AG04450 (cell line): ENCODE data around the gene PRRT4. TPM values are rescaled to one million over a fixed set of nuclear protein-coding genes. Genes with fewer than 3 reads are reported as not detected.
A peak's percentile ranks its signal among the peaks of the same experiment; 100 is the strongest.

Source experiments
- CTCF ChIA-PET: fragments of 300-600, 350-600 bp; formaldehyde crosslinking; extraction: SDS; loops from one replicate; lab custom pipeline; 2022; ENCODE audit warnings: antibody characterized with exemption, inconsistent platforms; lab: Charles Lee
- POLR2A ChIA-PET: fragments of 350-600 bp; formaldehyde crosslinking; extraction: SDS; loops from one replicate; lab custom pipeline; 2021; ENCODE audit warnings: antibody characterized with exemption, inconsistent platforms; lab: Yijun Ruan, JAX
- DNase-seq: peaks from one replicate; pipeline ENCODE4 v3.0.0-alpha.2; 2011; ENCODE audit warnings: low read depth, low spot score
- H3K27ac ChIP-seq: one replicate; pipeline ENCODE4 v1.5.1; 2012; ENCODE audit warnings: low read depth, low read length, control low read depth
- H3K27me3 ChIP-seq: one replicate; pipeline ENCODE4 v1.6.0; 2012; ENCODE audit warnings: low read length; ENCODE audit not compliant: control insufficient read depth, insufficient read depth
- H3K4me3 ChIP-seq: 2 replicates; pipeline ENCODE4 v1.5.1; 2011; ENCODE audit warnings: mild to moderate bottlenecking, low read depth, low read length, control low read depth
- H3K9me3 ChIP-seq: 2 replicates; pipeline ENCODE4 v1.5.1; 2012; ENCODE audit warnings: low read length; ENCODE audit not compliant: control insufficient read depth, insufficient read depth
- CTCF ChIP-seq: IDR thresholded peaks from 2 replicates; pipeline ENCODE4 v1.5.1; 2011; ENCODE audit warnings: low read depth, low read length, control low read depth, inconsistent platforms
- polyA plus RNA-seq: library from polyadenylated mRNA; depleted of rRNA; stranded (reverse); fragments of >200 nt; gene quantifications from 2 replicates; pipeline ENCODE4 v1.2.3, GENCODE V29; 2011

PRRT4 gene
- polyA plus RNA-seq, 1 experiment: not detected

DNA sequence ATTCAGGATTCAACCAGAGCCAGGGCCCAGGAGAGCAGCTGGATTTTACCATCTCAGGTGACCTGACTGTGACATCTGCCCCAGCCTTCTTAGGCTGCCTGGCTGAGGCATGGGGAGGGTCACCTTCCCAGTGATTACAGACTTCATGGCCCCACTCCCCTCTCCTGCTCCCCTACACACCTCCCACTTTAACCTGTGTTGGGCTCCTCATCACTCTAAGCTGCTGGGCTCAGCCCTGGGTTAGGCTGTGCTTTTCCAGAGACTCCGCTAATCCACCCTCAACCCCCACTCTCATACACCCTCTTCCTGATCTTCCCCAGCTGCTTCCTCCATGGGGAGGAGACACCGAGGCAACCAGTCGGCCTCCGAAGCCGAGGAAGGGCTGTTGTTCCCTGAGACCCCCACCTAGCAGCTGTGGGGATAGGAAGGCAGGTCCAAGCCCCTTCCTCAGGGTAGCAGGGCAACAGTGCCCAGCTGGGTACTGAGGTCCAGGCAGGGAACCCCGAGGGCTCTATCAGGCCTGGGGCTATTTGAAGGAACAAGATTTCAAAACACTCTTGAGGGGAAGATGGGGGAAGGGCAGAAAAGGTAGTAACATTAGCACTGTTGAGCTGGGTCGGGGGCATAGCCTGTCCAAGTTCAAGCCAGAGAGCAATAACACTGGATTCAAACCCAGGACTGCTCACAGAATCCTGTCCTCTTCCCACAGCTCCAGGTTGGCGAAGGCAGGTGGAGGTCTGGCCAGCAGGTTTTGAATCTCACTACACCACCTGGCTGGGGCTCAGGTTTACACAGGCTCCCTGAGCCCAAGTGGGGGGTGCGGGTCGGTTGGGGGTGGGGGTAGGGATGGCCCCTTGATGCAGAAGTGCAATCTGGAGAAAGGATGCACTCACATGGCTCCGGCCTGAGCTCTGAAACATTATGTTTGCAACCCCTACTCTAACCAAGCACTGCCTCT is 46.5 kb upstream of the PRRT4 start:
- H3K27ac ChIP-seq: peak overlapping the region; percentile 34
- no peak for TF ChIP-seq CTCF
- ChIA-PET CTCF (interaction anchor here (1.4 to 3.4 kb wide), 5 partner anchors 10 to 61 kb away, joined by 3 to 32 read pairs (median 11); no protein-coding TSS in a partner anchor), POLR2A (no interaction called here)
- no peaks in the 10 kb centered on the region for H3K9me3 ChIP-seq
- no peak overlapping the region for H3K4me3 ChIP-seq
- DNase-seq: no peak
- no peaks in the 10 kb centered on the region for H3K27me3 ChIP-seq

GRCh38 chr7:128407233-128407589 is 45.7 kb upstream of the PRRT4 start:
- no peak for DNase-seq
- no peak overlapping the region for H3K27ac ChIP-seq
- no peak for TF ChIP-seq CTCF
- H3K9me3 ChIP-seq: no peaks in the 10 kb centered on the region
- no peaks in the 10 kb centered on the region for H3K27me3 ChIP-seq
- ChIA-PET CTCF (interaction anchor here (1.4 to 3.4 kb wide), 5 partner anchors 9 to 60 kb away, joined by 3 to 32 read pairs (median 11); no protein-coding TSS in a partner anchor), POLR2A (no interaction called here)
- no peak overlapping the region for H3K4me3 ChIP-seq

DNA sequence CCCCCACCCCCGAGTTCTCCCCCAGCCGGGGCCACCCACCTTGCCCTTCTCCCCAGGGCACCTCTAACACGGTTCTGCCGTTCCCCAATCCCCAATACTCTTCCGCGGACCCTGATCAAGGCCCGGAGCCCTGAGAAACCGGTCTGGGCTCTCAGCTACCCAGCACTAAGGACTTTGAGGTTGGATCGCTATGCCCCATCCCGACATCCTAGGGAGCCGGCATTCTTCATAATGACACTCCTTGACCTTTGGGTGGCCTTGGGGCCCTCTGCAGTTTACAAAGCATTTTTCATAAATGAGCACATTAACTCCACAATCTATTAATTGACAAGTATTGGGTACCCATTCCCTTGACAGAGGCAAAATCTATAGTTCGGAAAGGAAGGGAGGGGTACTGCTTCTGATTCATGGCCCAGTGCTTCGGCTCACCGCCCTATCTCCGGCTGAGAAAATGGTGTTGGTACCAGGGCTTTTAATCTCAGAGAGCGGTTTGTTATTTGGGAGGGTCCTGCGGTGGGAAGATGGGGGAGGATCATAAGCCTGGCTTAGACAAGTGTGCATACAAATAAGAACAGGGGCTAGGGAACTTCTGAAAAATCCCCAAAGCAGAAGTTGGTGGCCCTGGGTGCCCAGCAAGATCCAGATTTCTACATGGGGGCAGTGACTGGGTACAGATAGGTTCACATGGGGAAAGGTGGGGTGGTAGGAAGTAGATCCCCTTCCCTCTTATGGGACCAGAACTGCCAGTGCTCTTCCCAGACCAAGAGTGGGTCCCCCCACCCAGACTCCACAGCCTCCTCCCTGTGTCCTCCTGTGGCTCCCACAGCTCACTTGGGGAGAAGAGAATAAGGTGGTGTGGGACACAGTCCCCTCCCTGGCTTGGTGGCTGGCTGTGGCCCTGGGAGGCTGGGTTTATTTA is 45.1 kb upstream of the PRRT4 start:
- DNase-seq: no peak
- TF ChIP-seq CTCF: no peak
- Histone ChIP-seq H3K4me3 (peak overlapping the region; percentile 41), H3K27me3 (no peaks in the 10 kb centered on the region), H3K27ac (no peak overlapping the region), H3K9me3 (no peaks in the 10 kb centered on the region)
- ChIA-PET CTCF (interaction anchor here (3.3 to 3.4 kb wide), 2 partner anchors 19 to 21 kb away, joined by 11 to 32 read pairs; no protein-coding TSS in a partner anchor), POLR2A (no interaction called here)

DNA sequence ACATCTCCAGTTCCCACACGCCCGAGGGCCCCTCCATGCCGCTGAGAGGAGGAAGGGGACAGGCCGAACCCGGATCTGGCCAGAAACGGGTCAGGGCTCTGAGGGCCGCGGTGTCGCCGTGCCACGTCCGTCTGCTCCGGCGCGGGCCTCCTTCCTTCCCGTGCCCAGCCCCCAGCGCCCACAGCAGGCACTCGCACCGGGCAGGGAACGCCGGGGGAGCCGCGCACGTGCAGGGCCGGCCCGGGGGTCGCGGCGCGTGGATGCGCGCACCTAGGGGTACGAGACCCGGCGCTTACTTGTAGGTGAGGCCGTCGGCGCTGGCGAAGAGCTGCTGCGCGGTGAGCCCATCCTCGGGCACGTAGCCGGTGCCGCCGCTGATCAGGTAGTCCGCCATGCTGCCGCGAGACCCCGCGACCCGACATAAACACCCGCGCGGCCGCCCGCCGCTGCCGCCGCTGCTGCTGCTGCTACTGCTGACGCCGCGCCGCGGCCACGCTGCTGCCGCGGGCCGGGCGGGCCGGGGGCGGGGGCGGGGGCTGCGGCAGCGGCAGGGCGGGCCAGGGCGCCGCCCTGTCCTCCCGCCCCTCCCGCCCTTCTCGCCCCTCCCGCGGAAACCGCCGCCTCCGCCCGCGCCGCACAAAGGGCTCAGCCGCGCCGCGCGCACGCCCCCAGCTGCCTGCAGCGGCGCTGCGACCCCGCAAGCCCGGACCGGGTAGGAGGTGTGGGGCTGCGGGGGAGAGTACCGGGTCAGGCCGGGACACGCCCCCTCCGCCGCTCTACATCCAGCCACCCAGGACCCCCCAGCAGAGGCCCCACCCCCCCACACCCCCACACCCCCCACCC is 44.2 kb upstream of the PRRT4 start:
- DNase-seq: no peak
- Histone ChIP-seq H3K27ac (peak overlapping the region; percentile 31), H3K9me3 (no peaks in the 10 kb centered on the region), H3K4me3 (peak overlapping the region; percentile 74), H3K27me3 (no peaks in the 10 kb centered on the region)
- POLR2A ChIA-PET: no interaction called here
- CTCF ChIA-PET: interaction anchor here (0.6 kb wide), 2 partner anchors 18 to 20 kb away, joined by 3 read pairs; no protein-coding TSS in a partner anchor
- TF ChIP-seq CTCF: no peak
